ENCODE data around the gene KRTAP4-5.
"Not testable (repeated sequence)": the region's sequence is repeated elsewhere in the genome, so short reads cannot be mapped to it uniquely, and the experiment has no call there.

KRTAP4-5 gene

DNA sequence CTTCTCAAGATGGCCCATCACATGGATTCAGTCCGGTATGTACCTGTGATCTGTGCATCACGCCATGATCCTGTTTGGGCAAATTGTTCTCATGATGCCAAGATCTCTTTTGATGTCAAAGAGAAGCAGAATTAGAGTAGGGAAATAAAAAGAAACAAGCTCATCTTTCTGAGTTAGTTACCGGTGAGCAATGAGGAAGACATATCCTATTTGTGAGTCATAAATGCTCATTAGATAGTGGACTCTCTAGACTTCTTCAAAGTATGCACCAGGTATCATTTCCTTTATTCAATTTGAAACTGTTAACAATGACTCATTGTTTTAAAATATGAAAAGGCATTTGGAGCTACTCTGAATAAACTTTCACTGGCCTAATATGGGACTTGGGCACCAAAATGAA, 17.6 kb downstream of the KRTAP4-5 start:
- TF ChIP-seq, protein P1, sequence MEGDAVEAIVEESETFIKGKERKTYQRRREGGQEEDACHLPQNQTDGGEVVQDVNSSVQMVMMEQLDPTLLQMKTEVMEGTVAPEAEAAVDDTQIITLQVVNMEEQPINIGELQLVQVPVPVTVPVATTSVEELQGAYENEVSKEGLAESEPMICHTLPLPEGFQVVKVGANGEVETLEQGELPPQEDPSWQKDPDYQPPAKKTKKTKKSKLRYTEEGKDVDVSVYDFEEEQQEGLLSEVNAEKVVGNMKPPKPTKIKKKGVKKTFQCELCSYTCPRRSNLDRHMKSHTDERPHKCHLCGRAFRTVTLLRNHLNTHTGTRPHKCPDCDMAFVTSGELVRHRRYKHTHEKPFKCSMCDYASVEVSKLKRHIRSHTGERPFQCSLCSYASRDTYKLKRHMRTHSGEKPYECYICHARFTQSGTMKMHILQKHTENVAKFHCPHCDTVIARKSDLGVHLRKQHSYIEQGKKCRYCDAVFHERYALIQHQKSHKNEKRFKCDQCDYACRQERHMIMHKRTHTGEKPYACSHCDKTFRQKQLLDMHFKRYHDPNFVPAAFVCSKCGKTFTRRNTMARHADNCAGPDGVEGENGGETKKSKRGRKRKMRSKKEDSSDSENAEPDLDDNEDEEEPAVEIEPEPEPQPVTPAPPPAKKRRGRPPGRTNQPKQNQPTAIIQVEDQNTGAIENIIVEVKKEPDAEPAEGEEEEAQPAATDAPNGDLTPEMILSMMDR (conservative IDR thresholded peaks at IDR 0.05; ENCODE audit: low read depth, low read length), result no peak
- no peak for DNase-seq (ENCODE audit: low read depth)

DNA sequence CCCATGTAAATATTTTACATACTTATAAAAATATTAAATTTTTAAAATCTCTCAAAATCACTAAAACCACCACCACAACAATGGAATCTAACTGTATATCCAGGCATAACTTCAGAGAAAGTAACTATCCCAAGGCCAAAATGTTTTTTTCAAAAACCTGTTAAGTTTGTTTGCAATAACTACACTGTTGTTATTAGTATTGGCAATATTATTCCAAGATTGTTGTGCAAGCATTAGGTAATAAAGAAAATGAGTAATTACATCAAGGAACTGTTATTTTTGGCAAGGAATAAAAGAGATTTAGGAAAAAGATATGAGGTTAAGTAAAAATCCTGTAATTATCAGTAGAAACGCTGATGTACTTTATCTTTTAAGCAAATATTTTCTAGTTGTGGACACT, 22.3 kb downstream of the KRTAP4-5 start:
- no peak for DNase-seq (ENCODE audit: low read depth)
- no peak overlapping the region for H3K4me3 ChIP-seq (ENCODE audit: low read length)
- TF ChIP-seq, protein P1 (conservative IDR thresholded peaks at IDR 0.05; ENCODE audit: low read depth, low read length), result no peak

More for the DNA sequence above, 17.6 kb downstream of the KRTAP4-5 start:
- no peak overlapping the region for H3K4me3 ChIP-seq (ENCODE audit: low read length)

DNA sequence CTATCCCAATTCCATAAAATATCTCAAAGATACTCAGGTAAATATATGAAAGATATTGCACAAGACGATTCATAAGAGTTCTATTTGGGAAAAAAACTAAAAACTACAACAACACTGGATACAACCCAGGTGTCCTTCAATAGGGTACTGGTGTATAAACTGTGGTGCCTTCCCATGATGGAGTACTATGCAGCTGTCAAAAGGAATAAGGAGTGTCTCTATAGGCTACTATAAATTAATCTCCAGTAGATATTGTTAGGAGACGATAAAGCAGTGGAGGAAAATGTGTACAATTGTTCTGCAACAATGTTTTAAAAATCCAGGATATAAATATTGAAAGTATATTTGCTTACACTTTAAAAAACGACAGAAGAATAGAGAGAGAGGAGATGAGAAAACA, 23.2 kb downstream of the KRTAP4-5 start:
- H3K4me3 ChIP-seq (ENCODE audit: low read length), result no peak overlapping the region
- DNase-seq (ENCODE audit: low read depth), result no peak
- TF ChIP-seq, protein P1 (conservative IDR thresholded peaks at IDR 0.05; ENCODE audit: low read depth, low read length), result no peak

DNA sequence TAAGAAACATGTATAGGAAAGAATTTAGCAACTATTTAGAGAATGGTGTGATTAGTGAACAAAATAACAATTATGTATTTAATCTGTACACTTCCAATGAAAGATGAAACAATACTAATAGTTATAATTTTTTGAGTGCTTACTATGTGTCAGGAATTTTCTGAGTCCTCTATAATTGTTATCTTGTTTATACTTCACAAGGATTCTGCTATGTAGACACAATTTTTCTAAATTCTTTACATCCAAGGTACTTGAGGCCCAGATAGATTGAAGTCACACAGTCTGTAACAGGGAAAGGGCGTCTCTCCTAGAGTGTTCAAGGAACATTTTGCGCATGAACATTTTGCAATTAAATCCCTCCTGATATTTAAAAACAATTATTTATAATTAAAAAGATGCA, 24.6 kb downstream of the KRTAP4-5 start:
- TF ChIP-seq, protein P1 (conservative IDR thresholded peaks at IDR 0.05; ENCODE audit: low read depth, low read length), result no peak
- no peak overlapping the region for H3K4me3 ChIP-seq (ENCODE audit: low read length)
- no peak for DNase-seq (ENCODE audit: low read depth)

DNA sequence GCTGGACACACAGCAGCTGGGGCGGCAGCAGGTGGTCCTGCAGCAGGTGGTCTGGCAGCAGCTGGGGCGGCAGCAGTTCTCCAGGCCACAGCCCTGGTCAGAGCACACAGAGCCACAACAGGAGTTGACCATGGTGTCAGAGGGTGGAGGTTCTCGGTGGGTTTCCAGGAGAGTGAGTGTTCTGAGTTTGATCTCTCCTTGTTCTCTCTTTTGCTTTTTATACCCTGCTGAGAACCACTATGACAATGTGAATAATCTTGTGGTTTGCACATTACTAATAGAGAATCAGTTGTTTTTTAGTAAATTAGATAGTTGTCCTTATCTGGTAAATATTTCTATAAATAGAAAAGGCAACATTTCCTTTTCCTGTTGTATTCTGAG, 25.6 kb downstream of the KRTAP4-5 start, which contains the start of gene KRTAP4-12:
KRTAP4-12 (minus strand) TSS at position 192 of the 381 bp plus-strand sequence; CDS start at position 132, 60 bp downstream.
- DNase-seq (ENCODE audit: low read depth); H3K4me3 ChIP-seq (ENCODE audit: low read length): not testable (repeated sequence)

DNA sequence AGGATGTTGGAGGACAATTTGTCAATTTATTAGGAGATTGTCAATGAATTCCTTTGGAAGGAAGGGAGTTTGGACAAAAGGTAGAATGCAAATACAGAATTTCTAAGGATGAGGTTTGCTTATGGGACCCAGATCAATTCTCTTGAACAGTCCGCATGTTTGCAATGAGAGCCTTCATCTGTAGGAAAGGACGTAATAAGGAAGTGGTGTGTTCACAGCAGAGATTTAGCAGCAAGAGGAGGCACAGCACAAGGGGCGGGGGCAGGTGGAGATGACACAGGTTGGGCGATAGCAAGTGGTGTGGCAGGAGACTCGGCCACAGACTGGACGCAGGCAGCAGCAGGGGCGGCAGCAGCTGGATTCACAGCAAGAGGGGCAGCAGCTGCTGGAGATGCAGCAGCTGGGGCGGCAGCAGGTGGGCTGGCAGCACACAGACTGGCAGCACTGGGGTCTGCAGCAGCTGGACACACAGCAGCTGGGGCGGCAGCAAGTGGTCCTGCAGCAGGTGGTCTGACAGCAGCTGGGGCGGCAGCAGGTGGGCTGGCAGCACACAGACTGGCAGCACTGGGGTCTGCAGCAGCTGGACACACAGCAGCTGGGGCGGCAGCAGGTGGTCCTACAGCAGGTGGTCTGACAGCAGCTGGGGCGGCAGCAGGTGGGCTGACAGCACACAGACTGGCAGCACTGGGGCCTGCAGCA, 26.2 kb downstream of the KRTAP4-5 start:
- DNase-seq (ENCODE audit: low read depth); H3K4me3 ChIP-seq (ENCODE audit: low read length): not testable (repeated sequence)

DNA sequence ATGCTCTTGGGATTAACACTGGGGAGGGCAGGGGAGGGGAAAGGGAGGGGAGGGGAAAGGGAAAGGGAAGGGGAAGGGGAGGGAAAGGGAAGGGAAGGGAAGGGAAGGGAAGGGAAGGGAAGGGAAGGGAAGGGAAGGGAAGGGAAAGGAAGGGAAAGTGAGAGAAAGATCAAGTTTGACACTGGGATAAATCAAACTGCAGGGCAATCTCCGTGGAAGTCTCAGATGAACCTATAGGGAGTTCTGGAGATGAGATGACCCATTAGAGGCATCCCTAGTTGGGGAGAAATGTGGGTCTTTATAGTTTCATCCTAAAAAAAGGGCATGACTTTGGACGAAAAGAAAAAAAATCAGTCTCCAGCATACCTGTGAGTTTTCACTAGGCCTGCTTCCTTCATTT, 27.9 kb downstream of the KRTAP4-5 start:
- no peak for DNase-seq (ENCODE audit: low read depth)
- TF ChIP-seq, protein P1 (conservative IDR thresholded peaks at IDR 0.05; ENCODE audit: low read depth, low read length), result no peak
- H3K4me3 ChIP-seq (ENCODE audit: low read length), result no peak overlapping the region

DNA sequence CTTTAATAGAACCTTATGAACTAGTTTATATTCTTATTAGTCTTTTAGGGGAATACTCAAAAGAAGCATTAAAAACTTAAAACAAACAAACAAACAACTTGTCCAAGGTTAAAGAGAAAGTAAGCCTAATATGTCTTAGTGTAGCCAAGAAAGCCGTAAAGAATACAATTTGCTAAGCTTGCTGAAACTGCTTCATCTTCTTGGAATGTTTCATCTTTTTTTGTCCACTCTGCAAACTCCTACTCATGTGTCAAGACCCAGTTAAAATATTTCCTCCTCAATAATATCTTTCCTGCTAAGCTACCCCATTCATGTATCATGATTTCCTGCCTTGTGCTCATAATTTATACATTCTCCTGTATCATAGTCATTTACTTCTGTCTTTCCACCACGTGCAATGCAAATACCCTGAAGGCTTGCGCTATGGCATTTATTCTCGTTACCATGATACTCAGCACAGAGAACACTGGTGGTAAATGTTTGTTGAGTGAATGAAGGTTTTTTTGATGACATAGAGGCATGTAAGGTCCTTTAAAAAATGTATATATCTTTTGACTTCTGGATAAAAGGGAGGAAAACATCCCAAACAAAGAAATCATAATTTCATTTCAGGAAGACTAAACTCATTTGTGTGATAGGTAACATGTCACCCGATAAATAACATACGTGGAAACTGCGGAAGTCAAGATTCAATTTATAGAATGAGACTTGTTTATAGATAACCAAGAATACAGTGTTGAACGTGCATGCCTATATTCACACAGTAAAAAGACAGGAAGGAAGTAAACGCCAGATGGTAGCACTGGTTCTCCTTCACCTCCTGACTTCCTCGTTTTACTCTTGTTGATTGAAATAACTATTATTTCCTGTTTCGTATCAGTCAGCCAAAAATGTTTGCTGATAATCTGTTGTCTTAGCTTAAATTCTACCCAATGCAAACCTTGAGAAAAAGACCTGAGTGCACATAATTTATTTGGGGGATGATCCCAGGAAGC, 29.6 kb downstream of the KRTAP4-5 start:
- DNase-seq (ENCODE audit: low read depth); H3K4me3 ChIP-seq (ENCODE audit: low read length): not testable (repeated sequence)

Data from retinal pigment epithelial cell (primary cell).